ENCODE results near the gene ABLIM3. TPM values are rescaled to one million over a fixed set of nuclear protein-coding genes. Genes with fewer than 3 reads are reported as not detected.

ABLIM3 gene
- total RNA-seq, 4 donors from 2014 or later, result 1.6 to 26.4 (median 5.7) TPM

- H3K36me3 ChIP-seq, result no peaks in the 10 kb centered on the region
- no peak for DNase-seq
- no peak for TF ChIP-seq POLR2A (IDR thresholded peaks at IDR 0.05)
- TF ChIP-seq, protein P1, sequence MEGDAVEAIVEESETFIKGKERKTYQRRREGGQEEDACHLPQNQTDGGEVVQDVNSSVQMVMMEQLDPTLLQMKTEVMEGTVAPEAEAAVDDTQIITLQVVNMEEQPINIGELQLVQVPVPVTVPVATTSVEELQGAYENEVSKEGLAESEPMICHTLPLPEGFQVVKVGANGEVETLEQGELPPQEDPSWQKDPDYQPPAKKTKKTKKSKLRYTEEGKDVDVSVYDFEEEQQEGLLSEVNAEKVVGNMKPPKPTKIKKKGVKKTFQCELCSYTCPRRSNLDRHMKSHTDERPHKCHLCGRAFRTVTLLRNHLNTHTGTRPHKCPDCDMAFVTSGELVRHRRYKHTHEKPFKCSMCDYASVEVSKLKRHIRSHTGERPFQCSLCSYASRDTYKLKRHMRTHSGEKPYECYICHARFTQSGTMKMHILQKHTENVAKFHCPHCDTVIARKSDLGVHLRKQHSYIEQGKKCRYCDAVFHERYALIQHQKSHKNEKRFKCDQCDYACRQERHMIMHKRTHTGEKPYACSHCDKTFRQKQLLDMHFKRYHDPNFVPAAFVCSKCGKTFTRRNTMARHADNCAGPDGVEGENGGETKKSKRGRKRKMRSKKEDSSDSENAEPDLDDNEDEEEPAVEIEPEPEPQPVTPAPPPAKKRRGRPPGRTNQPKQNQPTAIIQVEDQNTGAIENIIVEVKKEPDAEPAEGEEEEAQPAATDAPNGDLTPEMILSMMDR (IDR thresholded peaks at IDR 0.05), result no peak
- H3K4me1 ChIP-seq, result peaks cover 0 to 12% (median 9%) of the 10 kb centered on the region in 4 donors
- H3K9me3 ChIP-seq, result peaks cover 0 to 10% (median 0%) of the 10 kb centered on the region in 4 donors
- H3K4me3 ChIP-seq, result peak overlapping the region in 1 of 4 donors; percentile 63
- no peaks in the 10 kb centered on the region for H3K27me3 ChIP-seq
- H3K27ac ChIP-seq, result peak overlapping the region in 1 of 4 donors; percentile 13
Measured at GRCh38 chr5:149273237-149273636, 131.9 kb downstream of the ABLIM3 start.

GRCh38 chr5:149273950-149274349 lies 132.7 kb downstream of the ABLIM3 start:
- DNase-seq, result no peak

GRCh38 chr5:149274939-149275338 lies 133.6 kb downstream of the ABLIM3 start:
- Histone ChIP-seq H3K27ac (no peak overlapping the region), H3K9me3 (no peaks in the 10 kb centered on the region), H3K4me1 (peaks cover 0 to 12% (median 9%) of the 10 kb centered on the region in 4 donors), H3K36me3 (no peaks in the 10 kb centered on the region), H3K4me3 (no peak overlapping the region), H3K27me3 (no peaks in the 10 kb centered on the region)
- DNase-seq, result no peak
- no peak for TF ChIP-seq POLR2A (IDR thresholded peaks at IDR 0.05)
- TF ChIP-seq, protein P1 (IDR thresholded peaks at IDR 0.05), result no peak

More at GRCh38 chr5:149273950-149274349, 132.7 kb downstream of the ABLIM3 start:
- no peaks in the 10 kb centered on the region for H3K27me3 ChIP-seq
- H3K27ac ChIP-seq, result no peak overlapping the region
- H3K4me3 ChIP-seq, result no peak overlapping the region
- H3K4me1 ChIP-seq, result peaks cover 0 to 12% (median 9%) of the 10 kb centered on the region in 4 donors
- no peaks in the 10 kb centered on the region for H3K36me3 ChIP-seq
- H3K9me3 ChIP-seq, result peaks cover 0 to 3% (median 0%) of the 10 kb centered on the region in 4 donors
- TF ChIP-seq POLR2A (IDR thresholded peaks at IDR 0.05), result no peak
- TF ChIP-seq, protein P1 (IDR thresholded peaks at IDR 0.05), result no peak

DNA sequence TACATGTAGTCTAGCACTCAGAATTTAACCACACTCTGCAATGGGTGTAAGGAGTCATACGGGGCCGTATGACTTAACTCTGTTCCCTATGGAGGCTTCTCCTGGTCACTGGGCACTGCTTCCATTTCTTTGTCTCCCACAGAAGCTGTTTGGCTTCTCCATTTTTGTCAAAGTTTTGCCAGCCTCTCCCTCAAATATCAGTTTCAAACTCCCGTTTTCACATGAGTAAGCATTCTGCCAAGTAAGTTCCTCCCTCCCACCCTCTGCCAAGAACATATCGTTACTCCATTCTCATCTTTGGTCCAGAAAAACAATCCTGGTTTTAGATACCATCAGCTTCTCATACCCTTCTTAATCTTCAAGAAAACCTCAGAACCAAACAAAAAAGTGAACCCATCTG lies 136.5 kb downstream of the ABLIM3 start:
- DNase-seq, result no peak
- H3K4me1 ChIP-seq, result no peaks in the 10 kb centered on the region
- TF ChIP-seq, protein P1 (IDR thresholded peaks at IDR 0.05), result no peak
- no peak for TF ChIP-seq POLR2A (IDR thresholded peaks at IDR 0.05)
- H3K27me3 ChIP-seq, result no peaks in the 10 kb centered on the region
- no peak overlapping the region for H3K4me3 ChIP-seq
- H3K27ac ChIP-seq, result no peak overlapping the region
- H3K9me3 ChIP-seq, result no peaks in the 10 kb centered on the region
- no peaks in the 10 kb centered on the region for H3K36me3 ChIP-seq

- H3K27me3 ChIP-seq, result no peaks in the 10 kb centered on the region
- no peak overlapping the region for H3K4me3 ChIP-seq
- TF ChIP-seq POLR2A (IDR thresholded peaks at IDR 0.05), result no peak
- TF ChIP-seq, protein P1 (IDR thresholded peaks at IDR 0.05), result no peak
- DNase-seq, result no peak
- H3K9me3 ChIP-seq, result no peaks in the 10 kb centered on the region
- no peaks in the 10 kb centered on the region for H3K4me1 ChIP-seq
- H3K27ac ChIP-seq, result no peak overlapping the region
- H3K36me3 ChIP-seq, result no peaks in the 10 kb centered on the region
Measured at GRCh38 chr5:149278451-149279210, 137.3 kb downstream of the ABLIM3 start.

All from Peyer's patch (tissue), 4 donors.